HG02885 (cell line): Measurements from ENCODE around the gene USP53.
A peak's percentile ranks its signal among the peaks of the same experiment; 100 is the strongest.
"Not testable (repeated sequence)": the region's sequence is repeated elsewhere in the genome, so short reads cannot be mapped to it uniquely, and the experiment has no call there.

Experiments used
- ATAC-seq: cut with Tn5 transposase; IDR thresholded peaks from one replicate; pipeline ENCODE4 v1.9.1; 2021; ENCODE audit warnings: mild to moderate bottlenecking; ENCODE audit not compliant: unreplicated experiment, poor library complexity

Gene USP53

GRCh38 chr4:119212234-119212963, at the start of gene USP53:
TSS of gene USP53 (plus strand) at chr4:119212713. CDS start at chr4:119239760, 27,047 bp downstream.
- ATAC-seq, result peak; percentile 93

- no peak for ATAC-seq
Observed at GRCh38 chr4:119165767-119166166, 46.7 kb upstream of the USP53 start.

GRCh38 chr4:119170195-119170594, 42.3 kb upstream of the USP53 start:
- ATAC-seq, result no peak

GRCh38 chr4:119172223-119172622, 40.3 kb upstream of the USP53 start:
- ATAC-seq, result no peak

- not testable (repeated sequence) for ATAC-seq
Observed at GRCh38 chr4:119173729-119174361, 38.7 kb upstream of the USP53 start.

GRCh38 chr4:119179011-119179410, 33.5 kb upstream of the USP53 start:
- no peak for ATAC-seq

GRCh38 chr4:119184128-119184527, 28.4 kb upstream of the USP53 start:
- ATAC-seq, result no peak

- no peak for ATAC-seq
Observed at GRCh38 chr4:119189638-119190037, 22.9 kb upstream of the USP53 start.

- ATAC-seq, result no peak
Observed at GRCh38 chr4:119190354-119190753, 22.2 kb upstream of the USP53 start.

GRCh38 chr4:119191505-119191904, 21.0 kb upstream of the USP53 start:
- ATAC-seq, result no peak

GRCh38 chr4:119197772-119198212, 14.7 kb upstream of the USP53 start:
- no peak for ATAC-seq

GRCh38 chr4:119204916-119205315, 7.6 kb upstream of the USP53 start:
- ATAC-seq, result no peak

GRCh38 chr4:119205690-119206089, 6.8 kb upstream of the USP53 start:
- ATAC-seq, result no peak

- no peak for ATAC-seq
Observed at GRCh38 chr4:119206178-119206577, 6.3 kb upstream of the USP53 start.

- ATAC-seq, result no peak
Observed at GRCh38 chr4:119207051-119207450, 5.5 kb upstream of the USP53 start.

- ATAC-seq, result peak; percentile 8
Observed at GRCh38 chr4:119209077-119209476, 3.4 kb upstream of the USP53 start.

GRCh38 chr4:119209586-119209985, 2.9 kb upstream of the USP53 start:
- no peak for ATAC-seq

GRCh38 chr4:119210775-119211174, 1.7 kb upstream of the USP53 start:
- no peak for ATAC-seq

- ATAC-seq, result peak; percentile 15
Observed at GRCh38 chr4:119211867-119212233, 663 bp upstream of the USP53 start.

- ATAC-seq, result peak; percentile 67
Observed at GRCh38 chr4:119212964-119213606, 572 bp downstream of the USP53 start.

GRCh38 chr4:119218093-119218492, 5.6 kb downstream of the USP53 start:
- no peak for ATAC-seq
